Large intestine (tissue), 3 donors: Measurements from ENCODE around the gene PRDM1. TPM values are rescaled to one million over a fixed set of nuclear protein-coding genes. Genes with fewer than 3 reads are reported as not detected.

Source experiments
- DNase-seq, 2 donors: peaks; one replicate each; pipeline versions ENCODE4 v3.0.0 to v3.0.0-alpha.2; 2013
- H3K27ac ChIP-seq: one replicate; pipeline ENCODE4 v1.5.1; 2013; ENCODE audit warnings: low read length
- H3K27me3 ChIP-seq: 2 replicates; pipeline ENCODE4 v1.6.1; 2013; ENCODE audit warnings: low read length; ENCODE audit not compliant: control insufficient read depth, insufficient read depth
- H3K36me3 ChIP-seq: 2 replicates; pipeline ENCODE4 v1.6.1; 2013; ENCODE audit warnings: low read length; ENCODE audit not compliant: control insufficient read depth, insufficient read depth
- H3K4me1 ChIP-seq: one replicate; pipeline ENCODE4 v1.6.1; 2013; ENCODE audit warnings: low read length; ENCODE audit not compliant: control insufficient read depth, insufficient read depth
- H3K4me3 ChIP-seq: one replicate; pipeline ENCODE4 v1.5.1; 2013; ENCODE audit warnings: low read length
- H3K9me3 ChIP-seq: one replicate; pipeline ENCODE4 v1.6.1; 2013; ENCODE audit warnings: mild to moderate bottlenecking, low read depth, low read length, moderate library complexity; ENCODE audit not compliant: control insufficient read depth
- WGBS: methylation state at CpG from one replicate; pipeline ENCODE4 v1.1.5; 2013; ENCODE audit warnings: low lambda C conversion rate; ENCODE audit not compliant: insufficient coverage; 5-methylcytosine and 5-hydroxymethylcytosine counted together
- polyA plus RNA-seq: library from polyadenylated mRNA; unstranded; fragments of 120-200 nt; gene quantifications from one replicate; pipeline ENCODE4 v1.2.1, GENCODE V29; 2013

The PRDM1 gene
- polyA plus RNA-seq, 1 donor = 48.7 TPM

DNA sequence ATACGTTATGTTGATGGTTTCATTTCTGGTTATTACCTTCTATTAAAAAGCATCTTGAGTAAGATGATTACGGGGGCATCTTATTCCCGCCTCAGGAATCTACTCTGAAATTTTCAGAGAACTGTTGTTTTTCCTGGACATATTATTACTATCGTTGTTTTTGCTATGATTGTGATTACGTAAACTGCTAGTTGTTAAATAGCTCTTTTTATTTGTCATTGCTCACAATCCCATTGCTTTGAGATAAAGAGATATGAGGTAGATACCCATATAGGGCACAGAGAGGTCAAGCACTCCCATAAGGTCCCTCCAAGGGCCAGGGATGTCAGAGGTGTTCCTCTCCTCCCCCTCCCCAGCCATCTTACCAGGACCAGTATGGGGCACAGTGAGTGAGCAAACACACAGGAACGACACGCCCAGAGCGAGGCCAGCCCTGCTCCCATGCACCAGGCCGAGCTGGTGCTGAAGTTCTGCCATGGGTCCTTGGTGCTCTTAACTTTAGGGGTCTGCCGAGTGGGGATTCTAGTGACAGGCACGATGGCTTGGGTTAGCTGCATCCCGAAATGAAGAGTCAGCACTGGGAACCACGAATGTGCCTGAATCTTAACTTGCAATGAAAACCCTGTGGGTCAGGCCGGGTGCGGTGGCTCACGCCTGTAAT is 49.9 kb downstream of the PRDM1 start:
- Histone ChIP-seq H3K27ac (no peak overlapping the region), H3K27me3 (no peaks in the 10 kb centered on the region), H3K9me3 (no peaks in the 10 kb centered on the region), H3K4me3 (no peak overlapping the region), H3K36me3 (no peaks in the 10 kb centered on the region), H3K4me1 (no peaks in the 10 kb centered on the region)
- WGBS = 60% methylated on average over 1 of the region's 16 CpGs
- DNase-seq = no peak

DNA sequence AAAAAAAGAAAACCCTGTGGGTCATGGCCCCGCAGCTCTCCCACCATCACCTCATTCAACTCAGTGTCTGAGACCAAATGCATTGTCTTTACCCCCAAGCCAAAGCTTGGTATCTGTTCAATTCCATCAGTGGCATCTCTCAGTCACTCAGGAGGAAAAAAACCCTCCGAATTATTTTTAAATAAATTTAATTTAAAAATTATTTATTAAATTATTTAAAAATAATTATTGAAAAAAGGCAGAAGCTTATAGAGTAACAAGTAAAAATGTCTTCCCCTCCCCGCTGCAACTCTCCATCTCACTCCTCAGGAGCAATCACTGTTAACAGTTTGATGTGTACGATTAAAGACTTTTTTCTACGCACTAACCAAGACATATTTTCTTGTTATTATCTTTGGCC is 50.7 kb downstream of the PRDM1 start:
- no peak overlapping the region for H3K27ac ChIP-seq
- no peaks in the 10 kb centered on the region for H3K4me1 ChIP-seq
- H3K36me3 ChIP-seq = no peaks in the 10 kb centered on the region
- H3K9me3 ChIP-seq = no peaks in the 10 kb centered on the region
- no peaks in the 10 kb centered on the region for H3K27me3 ChIP-seq
- no peak for DNase-seq
- 90% methylated on average over 4 of the region's 5 CpGs for WGBS
- H3K4me3 ChIP-seq = no peak overlapping the region

DNA sequence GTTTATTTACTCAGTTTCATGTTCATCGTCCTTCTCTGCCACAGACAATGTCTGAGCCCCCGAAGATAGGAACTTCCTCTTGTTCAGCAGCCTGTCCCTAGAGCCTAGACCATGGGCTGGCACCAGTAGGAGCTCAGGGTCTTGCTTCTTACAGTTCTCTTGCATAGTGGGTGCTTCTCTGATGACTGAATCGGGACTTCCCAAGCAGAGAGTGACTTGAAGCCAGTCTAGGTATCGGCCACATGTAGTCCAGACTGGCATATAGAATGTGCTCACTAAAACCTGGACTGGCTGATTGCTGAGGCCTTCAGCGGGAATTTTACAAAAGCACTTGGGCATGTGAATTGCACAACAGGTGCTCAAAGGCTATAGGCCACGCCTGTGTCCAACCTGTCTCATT is 52.0 kb downstream of the PRDM1 start:
- WGBS = 40% methylated on average over 1 of the region's 6 CpGs
- no peak for DNase-seq
- H3K9me3 ChIP-seq = no peaks in the 10 kb centered on the region
- no peak overlapping the region for H3K4me3 ChIP-seq
- H3K4me1 ChIP-seq = no peaks in the 10 kb centered on the region
- no peaks in the 10 kb centered on the region for H3K27me3 ChIP-seq
- H3K36me3 ChIP-seq = no peaks in the 10 kb centered on the region
- no peak overlapping the region for H3K27ac ChIP-seq

- no peaks in the 10 kb centered on the region for H3K36me3 ChIP-seq
- DNase-seq = no peak
- H3K4me3 ChIP-seq = no peak overlapping the region
- no peaks in the 10 kb centered on the region for H3K27me3 ChIP-seq
- no peak overlapping the region for H3K27ac ChIP-seq
- 90% methylated on average over 2 of the region's 9 CpGs for WGBS
- no peaks in the 10 kb centered on the region for H3K9me3 ChIP-seq
- no peaks in the 10 kb centered on the region for H3K4me1 ChIP-seq
Observed at GRCh38 chr6:106141441-106142237, 55.5 kb downstream of the PRDM1 start.

DNA sequence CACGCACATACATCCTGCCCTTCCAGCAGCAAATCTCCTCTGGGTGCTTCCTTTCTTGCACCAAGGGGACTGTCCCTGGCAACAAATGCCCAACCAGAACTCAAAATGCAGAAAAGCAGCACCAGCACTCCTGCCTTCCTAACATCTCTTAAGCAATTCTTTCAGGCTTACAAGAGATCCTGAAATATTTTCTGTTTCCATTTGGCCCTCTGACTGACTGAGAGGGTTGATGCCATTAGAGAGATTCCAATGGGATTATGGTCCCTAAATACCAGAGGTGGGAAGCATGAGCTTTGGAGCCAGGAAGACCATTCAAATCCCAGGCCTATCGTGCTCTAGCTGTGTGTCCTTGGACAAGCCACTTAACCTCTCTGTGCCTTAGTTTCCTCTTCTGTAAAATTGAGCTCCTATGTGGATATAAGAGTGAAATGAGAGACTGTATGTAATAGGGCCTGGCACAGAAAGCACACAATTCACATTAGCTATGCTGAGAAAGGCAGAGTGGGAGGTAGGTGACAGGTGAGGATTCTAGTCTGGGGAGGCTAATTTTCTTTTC is 56.8 kb downstream of the PRDM1 start:
- H3K9me3 ChIP-seq = no peaks in the 10 kb centered on the region
- H3K36me3 ChIP-seq = no peaks in the 10 kb centered on the region
- H3K4me3 ChIP-seq = no peak overlapping the region
- H3K4me1 ChIP-seq = no peaks in the 10 kb centered on the region
- H3K27me3 ChIP-seq = no peaks in the 10 kb centered on the region
- DNase-seq = no peak
- WGBS = no CpG with 5 or more reads among the region's 2 CpGs
- H3K27ac ChIP-seq = no peak overlapping the region

GRCh38 chr6:106143665-106144064 is 57.5 kb downstream of the PRDM1 start:
- no peak for DNase-seq
- no peak overlapping the region for H3K4me3 ChIP-seq
- no CpG with 5 or more reads among the region's 12 CpGs for WGBS
- no peak overlapping the region for H3K27ac ChIP-seq
- no peaks in the 10 kb centered on the region for H3K4me1 ChIP-seq
- no peaks in the 10 kb centered on the region for H3K27me3 ChIP-seq
- no peaks in the 10 kb centered on the region for H3K36me3 ChIP-seq
- no peaks in the 10 kb centered on the region for H3K9me3 ChIP-seq

DNA sequence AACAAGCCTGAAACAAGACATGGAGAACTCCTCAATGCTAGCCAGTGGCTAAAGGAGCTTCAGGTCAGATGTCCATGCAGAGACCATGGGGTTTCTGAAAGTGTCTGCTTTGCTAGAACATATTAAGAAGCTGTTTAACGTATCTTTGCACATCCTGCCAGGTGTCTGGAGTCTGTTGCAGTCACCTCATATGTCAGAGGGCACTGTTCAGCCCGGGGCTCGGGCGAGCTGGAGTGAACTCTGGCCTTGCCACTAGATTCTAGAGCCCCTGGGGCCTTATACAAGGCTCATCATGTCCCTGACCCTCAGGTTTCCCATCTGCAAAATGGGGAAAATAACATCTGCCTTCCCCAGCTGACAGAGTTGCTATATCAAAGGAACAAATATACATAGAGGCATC is 59.0 kb downstream of the PRDM1 start:
- H3K4me3 ChIP-seq = no peak overlapping the region
- H3K36me3 ChIP-seq = no peaks in the 10 kb centered on the region
- H3K27ac ChIP-seq = no peak overlapping the region
- H3K4me1 ChIP-seq = no peaks in the 10 kb centered on the region
- H3K27me3 ChIP-seq = no peaks in the 10 kb centered on the region
- DNase-seq = no peak
- no peaks in the 10 kb centered on the region for H3K9me3 ChIP-seq
- no CpG with 5 or more reads among the region's 4 CpGs for WGBS

GRCh38 chr6:106145741-106146227 is 59.6 kb downstream of the PRDM1 start:
- Histone ChIP-seq H3K4me1 (no peaks in the 10 kb centered on the region), H3K9me3 (no peaks in the 10 kb centered on the region), H3K4me3 (no peak overlapping the region), H3K36me3 (no peaks in the 10 kb centered on the region), H3K27me3 (no peaks in the 10 kb centered on the region), H3K27ac (no peak overlapping the region)
- no CpG with 5 or more reads among the region's 7 CpGs for whole genome bisulfite sequencing
- DNase-seq = no peak

GRCh38 chr6:106146852-106147351 is 60.8 kb downstream of the PRDM1 start:
- H3K4me1 ChIP-seq = no peaks in the 10 kb centered on the region
- no peak overlapping the region for H3K4me3 ChIP-seq
- no CpG with 5 or more reads among the region's 2 CpGs for WGBS
- DNase-seq = no peak
- no peak overlapping the region for H3K27ac ChIP-seq
- H3K27me3 ChIP-seq = no peaks in the 10 kb centered on the region
- H3K9me3 ChIP-seq = no peaks in the 10 kb centered on the region
- H3K36me3 ChIP-seq = no peaks in the 10 kb centered on the region

GRCh38 chr6:106147476-106147875 is 61.3 kb downstream of the PRDM1 start:
- Histone ChIP-seq H3K4me3 (no peak overlapping the region), H3K27ac (no peak overlapping the region), H3K4me1 (no peaks in the 10 kb centered on the region), H3K27me3 (no peaks in the 10 kb centered on the region), H3K9me3 (no peaks in the 10 kb centered on the region), H3K36me3 (no peaks in the 10 kb centered on the region)
- no CpG with 5 or more reads among the region's 2 CpGs for WGBS
- no peak for DNase-seq
